Gastrocnemius medialis (tissue), 4 donors: ENCODE measurements around the gene GREB1L.

Experiments
- POLR2A ChIP-seq, 2 donors: fragments of 450-650 bp; IDR thresholded peaks; one replicate each; pipeline ENCODE4 v1.6.1; 2017; ENCODE audit warnings: antibody characterized with exemption in 2 of 2, mild to moderate bottlenecking in 2 of 2, moderate library complexity in 2 of 2
- TF ChIP-seq, protein P1 (sequence below), 5 experiments: fragments of 450-650 bp in 3 of 5; fragments of 200-600 bp in 2 of 5; sonication (generic) in 2 of 5; IDR thresholded peaks in 4 of 5; conservative IDR thresholded peaks in 1 of 5; 1 replicate in 4 of 5; 2 replicates in 1 of 5; pipeline ENCODE4 v1.5.1; 2016 to 2019; ENCODE audit warnings: antibody characterized with exemption in 5 of 5, mild to moderate bottlenecking in 3 of 5, moderate library complexity in 3 of 5

DNA sequence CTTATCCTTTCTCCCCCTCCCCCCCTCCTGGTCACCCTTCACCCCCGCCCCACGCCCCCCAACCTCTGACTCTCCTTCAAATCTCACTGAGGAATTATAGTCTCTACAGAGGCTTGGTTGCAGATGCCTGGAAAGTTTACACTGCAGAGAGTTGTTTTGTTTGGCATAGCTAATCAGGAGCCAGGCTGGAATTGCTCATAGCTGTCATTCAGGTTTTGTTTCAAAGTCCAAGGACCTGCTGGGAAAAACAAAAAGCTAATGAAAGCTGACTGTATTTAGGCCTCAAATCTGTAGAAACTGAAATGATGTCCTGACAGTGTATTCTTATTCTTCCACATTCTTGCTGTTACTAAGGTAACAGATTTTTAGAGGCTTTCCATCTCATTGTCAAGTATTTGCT is 22.6 kb downstream of the GREB1L start:
- TF ChIP-seq, protein P1, sequence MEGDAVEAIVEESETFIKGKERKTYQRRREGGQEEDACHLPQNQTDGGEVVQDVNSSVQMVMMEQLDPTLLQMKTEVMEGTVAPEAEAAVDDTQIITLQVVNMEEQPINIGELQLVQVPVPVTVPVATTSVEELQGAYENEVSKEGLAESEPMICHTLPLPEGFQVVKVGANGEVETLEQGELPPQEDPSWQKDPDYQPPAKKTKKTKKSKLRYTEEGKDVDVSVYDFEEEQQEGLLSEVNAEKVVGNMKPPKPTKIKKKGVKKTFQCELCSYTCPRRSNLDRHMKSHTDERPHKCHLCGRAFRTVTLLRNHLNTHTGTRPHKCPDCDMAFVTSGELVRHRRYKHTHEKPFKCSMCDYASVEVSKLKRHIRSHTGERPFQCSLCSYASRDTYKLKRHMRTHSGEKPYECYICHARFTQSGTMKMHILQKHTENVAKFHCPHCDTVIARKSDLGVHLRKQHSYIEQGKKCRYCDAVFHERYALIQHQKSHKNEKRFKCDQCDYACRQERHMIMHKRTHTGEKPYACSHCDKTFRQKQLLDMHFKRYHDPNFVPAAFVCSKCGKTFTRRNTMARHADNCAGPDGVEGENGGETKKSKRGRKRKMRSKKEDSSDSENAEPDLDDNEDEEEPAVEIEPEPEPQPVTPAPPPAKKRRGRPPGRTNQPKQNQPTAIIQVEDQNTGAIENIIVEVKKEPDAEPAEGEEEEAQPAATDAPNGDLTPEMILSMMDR (IDR thresholded peaks at IDR 0.05 in 4 of 5, conservative IDR thresholded peaks at IDR 0.05 in 1 of 5), result no peak
- TF ChIP-seq POLR2A (IDR thresholded peaks at IDR 0.05), result no peak
